H9 (cell line): ENCODE results near the gene SERPINB10. TPM values are rescaled to one million over a fixed set of nuclear protein-coding genes. Genes with fewer than 3 reads are reported as not detected.

ENCODE experiments used
- DNase-seq: peaks from one replicate; pipeline ENCODE4 v3.0.0-alpha.2; 2017
- H2AFZ ChIP-seq: one replicate; pipeline ENCODE4 v1.6.1; 2013; ENCODE audit warnings: mild to moderate bottlenecking, low read length, control low read depth, moderate library complexity
- H2AK5ac ChIP-seq: 2 replicates; pipeline ENCODE4 v1.6.1; 2013; ENCODE audit warnings: low read length, control low read depth, mixed read lengths; ENCODE audit not compliant: insufficient read length
- H2BK120ac ChIP-seq: one replicate; pipeline ENCODE4 v1.6.1; 2013; ENCODE audit warnings: low read depth, mild to moderate bottlenecking, low read length, control low read depth, inconsistent platforms; ENCODE audit not compliant: poor library complexity, severe bottlenecking
- H2BK12ac ChIP-seq: 2 replicates; pipeline ENCODE4 v1.6.1; 2013; ENCODE audit warnings: low read length, control low read depth, mixed read lengths, low read depth; ENCODE audit not compliant: insufficient read length
- H2BK15ac ChIP-seq: 2 replicates; pipeline ENCODE4 v1.6.1; 2013; ENCODE audit warnings: low read depth, low read length, control low read depth
- H2BK20ac ChIP-seq: one replicate; pipeline ENCODE4 v1.6.1; 2013; ENCODE audit warnings: low read depth, mild to moderate bottlenecking, low read length, control low read depth, inconsistent platforms; ENCODE audit not compliant: poor library complexity, severe bottlenecking
- H2BK5ac ChIP-seq: 2 replicates; pipeline ENCODE4 v1.6.1; 2013; ENCODE audit warnings: low read length, control low read depth, mixed read lengths; ENCODE audit not compliant: insufficient read length
- H3K14ac ChIP-seq: 2 replicates; pipeline ENCODE4 v1.6.1; 2013; ENCODE audit warnings: low read length, control low read depth; ENCODE audit not compliant: insufficient read depth
- H3K18ac ChIP-seq: 2 replicates; pipeline ENCODE4 v1.6.1; 2013; ENCODE audit warnings: low read depth, mild to moderate bottlenecking, mixed read lengths, low read length, control low read depth; ENCODE audit not compliant: insufficient read length
- H3K23ac ChIP-seq: 2 replicates; pipeline ENCODE4 v1.6.1; 2013; ENCODE audit warnings: low read length, control low read depth, mixed read lengths, low read depth; ENCODE audit not compliant: insufficient read length
- H3K23me2 ChIP-seq: 2 replicates; pipeline ENCODE4 v1.6.1; 2013; ENCODE audit warnings: low read depth, mild to moderate bottlenecking, mixed read lengths, low read length, control low read depth; ENCODE audit not compliant: insufficient read length, poor library complexity, severe bottlenecking
- H3K27ac ChIP-seq: 2 replicates; pipeline ENCODE4 v1.5.1; 2013; ENCODE audit warnings: low read length, control low read depth, mixed read lengths, low read depth; ENCODE audit not compliant: insufficient read length
- H3K27me3 ChIP-seq: 2 replicates; pipeline ENCODE4 v1.6.1; 2013; ENCODE audit warnings: low read length, control low read depth, inconsistent platforms; ENCODE audit not compliant: insufficient read depth
- H3K4ac ChIP-seq: 2 replicates; pipeline ENCODE4 v1.6.1; 2013; ENCODE audit warnings: low read depth, mild to moderate bottlenecking, control low read depth, inconsistent platforms, low read length, moderate library complexity
- H3K4me1 ChIP-seq: 2 replicates; pipeline ENCODE4 v1.6.1; 2013; ENCODE audit warnings: low read length, control low read depth, inconsistent platforms; ENCODE audit not compliant: insufficient read depth
- H3K4me2 ChIP-seq: 2 replicates; pipeline ENCODE4 v1.6.1; 2013; ENCODE audit warnings: low read length, control low read depth, mixed read lengths; ENCODE audit not compliant: insufficient read length, insufficient read depth
- H3K56ac ChIP-seq: 2 replicates; pipeline ENCODE4 v1.6.1; 2013; ENCODE audit warnings: low read depth, mild to moderate bottlenecking, mixed read lengths, low read length, control low read depth; ENCODE audit not compliant: insufficient read length
- H3K79me1 ChIP-seq: 2 replicates; pipeline ENCODE4 v1.6.1; 2013; ENCODE audit warnings: low read depth, mild to moderate bottlenecking, moderate library complexity, low read length, control low read depth, inconsistent platforms; ENCODE audit not compliant: insufficient read depth, poor library complexity, severe bottlenecking
- H3K79me2 ChIP-seq: 2 replicates; pipeline ENCODE4 v1.6.1; 2013; ENCODE audit warnings: low read length, control low read depth, inconsistent platforms; ENCODE audit not compliant: insufficient read depth
- H3K9ac ChIP-seq: 2 replicates; pipeline ENCODE4 v1.6.1; 2013; ENCODE audit warnings: low read length, control low read depth, mixed read lengths; ENCODE audit not compliant: insufficient read length; ENCODE audit errors: extremely low read depth
- H3K9me3 ChIP-seq: one replicate; pipeline ENCODE4 v1.6.1; 2013; ENCODE audit warnings: low read depth, low read length, inconsistent platforms; ENCODE audit not compliant: control insufficient read depth
- H3T11ph ChIP-seq: one replicate; pipeline ENCODE4 v1.6.1; 2013; ENCODE audit warnings: mild to moderate bottlenecking, low read length, control low read depth, inconsistent platforms
- H4K20me1 ChIP-seq: one replicate; pipeline ENCODE4 v1.6.1; 2013; ENCODE audit not compliant: control insufficient read depth, insufficient read length, insufficient read depth
- H4K5ac ChIP-seq: 2 replicates; pipeline ENCODE4 v1.6.1; 2013; ENCODE audit warnings: low read depth, mild to moderate bottlenecking, mixed read lengths, low read length, control low read depth; ENCODE audit not compliant: insufficient read length
- H4K8ac ChIP-seq: replicated peaks from 2 replicates; pipeline ENCODE4 v1.6.1; 2013; ENCODE audit warnings: low read length, control low read depth, mixed read lengths, low read depth; ENCODE audit not compliant: insufficient read length
- H4K91ac ChIP-seq: 2 replicates; pipeline ENCODE4 v1.6.1; 2013; ENCODE audit warnings: low read depth, mild to moderate bottlenecking, moderate library complexity, mixed read lengths, low read length, control low read depth; ENCODE audit not compliant: insufficient read length
- H3K27ac Mint-ChIP-seq, 3 experiments: 2 replicates in 2 of 3; 3 replicates in 1 of 3; pipeline ENCODE4 v1.8.0; 2020 to 2021; ENCODE audit warnings: mixed read lengths in 3 of 3, mild to moderate bottlenecking in 1 of 3, moderate library complexity in 1 of 3
- H3K27me3 Mint-ChIP-seq: 2 replicates; pipeline ENCODE4 v1.8.0; 2021; ENCODE audit warnings: low read depth, mild to moderate bottlenecking, moderate library complexity, mixed read lengths
- H3K36me3 Mint-ChIP-seq, 3 experiments: 2 replicates in 2 of 3; 3 replicates in 1 of 3; pipeline ENCODE4 v1.8.0; 2020 to 2021; ENCODE audit warnings: low read depth in 3 of 3, mixed read lengths in 3 of 3; ENCODE audit not compliant: insufficient read depth in 1 of 3
- H3K4me1 Mint-ChIP-seq, 2 experiments: 2 replicates each; pipeline ENCODE4 v1.8.0; 2020; ENCODE audit warnings: mixed read lengths in 2 of 2
- H3K4me3 Mint-ChIP-seq, 2 experiments: 2 replicates in 1 of 2; 3 replicates in 1 of 2; pipeline ENCODE4 v1.8.0; 2020 to 2021; ENCODE audit warnings: mild to moderate bottlenecking in 2 of 2, mixed read lengths in 2 of 2, moderate library complexity in 1 of 2
- H3K9me3 Mint-ChIP-seq, 2 experiments: 2 replicates in 1 of 2; 3 replicates in 1 of 2; pipeline ENCODE4 v1.8.0; 2020; ENCODE audit warnings: mild to moderate bottlenecking in 2 of 2, mixed read lengths in 2 of 2, moderate library complexity in 1 of 2
- CTCF ChIP-seq: fragments of 200-600 bp; sonication (generic); conservative IDR thresholded peaks from 3 replicates; pipeline ENCODE4 v1.8.0; 2021; ENCODE audit warnings: antibody characterized with exemption, mild to moderate bottlenecking
- WGBS: extraction: QIAGEN DNeasy Blood & Tissue Kit; methylation state at CpG from one replicate; pipeline ENCODE4 v1.1.7; 2013; ENCODE audit warnings: missing lambda C conversion rate, low lambda C conversion rate, mixed read lengths; ENCODE audit not compliant: insufficient read length; ENCODE audit errors: extremely low coverage; 5-methylcytosine and 5-hydroxymethylcytosine counted together
- total RNA-seq: library from RNA; stranded (reverse); gene quantifications from 2 replicates; pipeline ENCODE4 v1.2.1, GENCODE V29; 2021

Gene SERPINB10
- total RNA-seq, 1 experiment from 2014 or later, result not detected

GRCh38 chr18:63878925-63879324 lies 28.8 kb upstream of the SERPINB10 start:
- H3K27me3 Mint-ChIP-seq, result no peaks in the 10 kb centered on the region
- no peaks in the 10 kb centered on the region for H3K9me3 ChIP-seq
- no peaks in the 10 kb centered on the region for H3K23me2 ChIP-seq
- H3K27ac ChIP-seq, result no peak overlapping the region
- no peak overlapping the region for H2AFZ ChIP-seq
- WGBS, result no CpG with 5 or more reads among the region's 4 CpGs
- H3K56ac ChIP-seq, result no peak overlapping the region
- H3K36me3 Mint-ChIP-seq, result no peaks in the 10 kb centered on the region
- H3K18ac ChIP-seq, result no peak overlapping the region
- TF ChIP-seq CTCF, result no peak
- H3K27me3 ChIP-seq, result no peaks in the 10 kb centered on the region
- no peak overlapping the region for H4K91ac ChIP-seq
- no peak overlapping the region for H2BK20ac ChIP-seq
- no peak overlapping the region for H4K8ac ChIP-seq
- no peak overlapping the region for H3K14ac ChIP-seq
- H4K20me1 ChIP-seq, result no peaks in the 10 kb centered on the region
- H2BK12ac ChIP-seq, result no peak overlapping the region
- H3K4me1 Mint-ChIP-seq, result no peaks in the 10 kb centered on the region
- no peak overlapping the region for H3K4ac ChIP-seq
- no peaks in the 10 kb centered on the region for H3K79me2 ChIP-seq
- H3K79me1 ChIP-seq, result no peaks in the 10 kb centered on the region
- H2BK5ac ChIP-seq, result no peak overlapping the region
- H3K23ac ChIP-seq, result no peak overlapping the region
- H4K5ac ChIP-seq, result no peak overlapping the region
- no peaks in the 10 kb centered on the region for H3K4me1 ChIP-seq
- no peak overlapping the region for H2BK120ac ChIP-seq
- no peak overlapping the region for H3K9ac ChIP-seq
- no peak for DNase-seq
- no peak overlapping the region for H2BK15ac ChIP-seq
- H3K9me3 Mint-ChIP-seq, result no peaks in the 10 kb centered on the region
- no peak overlapping the region for H3K4me3 Mint-ChIP-seq
- no peak overlapping the region for H3T11ph ChIP-seq
- no peak overlapping the region for H3K4me2 ChIP-seq
- no peak overlapping the region for H2AK5ac ChIP-seq
- H3K27ac Mint-ChIP-seq, result no peak overlapping the region
